Epithelial cell of esophagus (primary cell): ENCODE measurements around the gene RNU6-9.

Source experiments
- DNase-seq: peaks from one replicate; pipeline ENCODE4 v3.0.0; 2010; ENCODE audit warnings: low read depth
- H3K4me3 ChIP-seq: 2 replicates; pipeline ENCODE4 v1.5.1; 2011; ENCODE audit warnings: mild to moderate bottlenecking, low read length, control low read depth
- CTCF ChIP-seq: IDR thresholded peaks from 2 replicates; pipeline ENCODE4 v1.5.1; 2011; ENCODE audit warnings: low read depth, mild to moderate bottlenecking, low read length, control low read depth, inconsistent platforms; ENCODE audit not compliant: insufficient read depth; ENCODE audit errors: missing control alignments

Gene RNU6-9

GRCh38 chr19:870314-870713 is 23.0 kb upstream of the RNU6-9 start:
- TF ChIP-seq CTCF: no peak
- DNase-seq: no peak
- no peak overlapping the region for H3K4me3 ChIP-seq

- no peak for DNase-seq
These were observed 22.3 kb upstream of the RNU6-9 start for GRCh38 chr19:870963-871401.

GRCh38 chr19:871446-872265 is 21.6 kb upstream of the RNU6-9 start:
- H3K4me3 ChIP-seq: no peak overlapping the region
- DNase-seq: no peak
- TF ChIP-seq CTCF: no peak

More at GRCh38 chr19:870963-871401, 22.3 kb upstream of the RNU6-9 start:
- TF ChIP-seq CTCF: no peak
- H3K4me3 ChIP-seq: no peak overlapping the region

GRCh38 chr19:872266-872951 is 20.9 kb upstream of the RNU6-9 start:
- H3K4me3 ChIP-seq: no peak overlapping the region
- peak; percentile 75 for DNase-seq
- TF ChIP-seq CTCF: no peak

GRCh38 chr19:873084-873483 is 20.2 kb upstream of the RNU6-9 start:
- TF ChIP-seq CTCF: no peak
- H3K4me3 ChIP-seq: no peak overlapping the region
- DNase-seq: peak; percentile 43

GRCh38 chr19:873561-874041 is 19.7 kb upstream of the RNU6-9 start:
- no peak for TF ChIP-seq CTCF
- DNase-seq: no peak
- no peak overlapping the region for H3K4me3 ChIP-seq
